ENCODE data around the gene LEUTX.

LEUTX gene

GRCh38 chr19:39825531-39826076 lies 47.0 kb downstream of the LEUTX start:
- no peak overlapping the region for H2AK5ac ChIP-seq (ENCODE audit: low read length)
- WGBS (ENCODE audit: extremely low coverage, insufficient coverage, low lambda C conversion rate), result no CpG with 5 or more reads among the region's 17 CpGs
- H3K36me3 ChIP-seq (ENCODE audit: control insufficient read depth, insufficient read depth, low read length), result peaks cover 2% of the 10 kb centered on the region
- H3K4me2 ChIP-seq (ENCODE audit: low read length), result no peak overlapping the region
- no peak overlapping the region for H2BK15ac ChIP-seq (replicated peaks; ENCODE audit: low read depth)
- no peak overlapping the region for H4K5ac ChIP-seq (ENCODE audit: low read length)
- no peak overlapping the region for H3K23ac ChIP-seq (ENCODE audit: low read length)
- no peak overlapping the region for H3K9ac ChIP-seq (ENCODE audit: low read length)
- H3K18ac ChIP-seq (ENCODE audit: low read length), result no peak overlapping the region
- H2BK5ac ChIP-seq (ENCODE audit: low read length), result no peak overlapping the region
- no peak overlapping the region for H3K27ac ChIP-seq (ENCODE audit: low read depth, low read length)
- no peaks in the 10 kb centered on the region for H3K79me1 ChIP-seq (ENCODE audit: low read length)
- H3K4ac ChIP-seq (ENCODE audit: low read depth, low read length), result no peak overlapping the region
- no peak overlapping the region for H3K4me3 ChIP-seq (ENCODE audit: low read length)
- no peaks in the 10 kb centered on the region for H3K79me2 ChIP-seq (ENCODE audit: control insufficient read depth, insufficient read depth, low read length)
- no peak overlapping the region for H4K8ac ChIP-seq (ENCODE audit: low read depth, low read length)
- H3K56ac ChIP-seq (ENCODE audit: low read length), result no peak overlapping the region
- no peak overlapping the region for H2BK120ac ChIP-seq (ENCODE audit: low read depth, low read length)
- DNase-seq, result no peak
- H3K4me1 ChIP-seq (ENCODE audit: control insufficient read depth, low read depth, low read length), result no peaks in the 10 kb centered on the region
- no peaks in the 10 kb centered on the region for H3K27me3 ChIP-seq (ENCODE audit: insufficient read depth, low read length, poor library complexity)

GRCh38 chr19:39826311-39826945 lies 47.8 kb downstream of the LEUTX start:
- Histone ChIP-seq H3K79me2 (ENCODE audit: control insufficient read depth, insufficient read depth, low read length) (no peaks in the 10 kb centered on the region), H3K18ac (ENCODE audit: low read length) (no peak overlapping the region), H3K36me3 (ENCODE audit: control insufficient read depth, insufficient read depth, low read length) (peaks cover 2% of the 10 kb centered on the region), H2BK15ac (replicated peaks; ENCODE audit: low read depth) (no peak overlapping the region), H3K23ac (ENCODE audit: low read length) (no peak overlapping the region), H3K4me1 (ENCODE audit: control insufficient read depth, low read depth, low read length) (no peaks in the 10 kb centered on the region), H3K27me3 (ENCODE audit: insufficient read depth, low read length, poor library complexity) (no peaks in the 10 kb centered on the region), H4K8ac (ENCODE audit: low read depth, low read length) (no peak overlapping the region), H2AK5ac (ENCODE audit: low read length) (no peak overlapping the region), H3K4me2 (ENCODE audit: low read length) (no peak overlapping the region), H3K4me3 (ENCODE audit: low read length) (no peak overlapping the region), H3K79me1 (ENCODE audit: low read length) (no peaks in the 10 kb centered on the region), H2BK5ac (ENCODE audit: low read length) (no peak overlapping the region), H3K4ac (ENCODE audit: low read depth, low read length) (no peak overlapping the region), H4K5ac (ENCODE audit: low read length) (no peak overlapping the region), H3K9ac (ENCODE audit: low read length) (no peak overlapping the region), H3K56ac (ENCODE audit: low read length) (no peak overlapping the region), H3K27ac (ENCODE audit: low read depth, low read length) (no peak overlapping the region), H2BK120ac (ENCODE audit: low read depth, low read length) (no peak overlapping the region)
- no CpG with 5 or more reads among the region's 35 CpGs for WGBS (ENCODE audit: extremely low coverage, insufficient coverage, low lambda C conversion rate)
- DNase-seq, result no peak

- H3K23ac ChIP-seq (ENCODE audit: low read length), result no peak overlapping the region
- H3K36me3 ChIP-seq (ENCODE audit: control insufficient read depth, insufficient read depth, low read length), result peaks cover 2% of the 10 kb centered on the region
- H3K79me1 ChIP-seq (ENCODE audit: low read length), result peaks cover under 1% of the 10 kb centered on the region
- H3K27ac ChIP-seq (ENCODE audit: low read depth, low read length), result no peak overlapping the region
- no peak overlapping the region for H4K5ac ChIP-seq (ENCODE audit: low read length)
- DNase-seq, result no peak
- no peak overlapping the region for H3K4ac ChIP-seq (ENCODE audit: low read depth, low read length)
- no peak overlapping the region for H4K8ac ChIP-seq (ENCODE audit: low read depth, low read length)
- no peaks in the 10 kb centered on the region for H3K4me1 ChIP-seq (ENCODE audit: control insufficient read depth, low read depth, low read length)
- no peak overlapping the region for H2BK5ac ChIP-seq (ENCODE audit: low read length)
- WGBS (ENCODE audit: extremely low coverage, insufficient coverage, low lambda C conversion rate), result no CpG with 5 or more reads among the region's 13 CpGs
- no peak overlapping the region for H2BK120ac ChIP-seq (ENCODE audit: low read depth, low read length)
- H2AK5ac ChIP-seq (ENCODE audit: low read length), result no peak overlapping the region
- H3K56ac ChIP-seq (ENCODE audit: low read length), result no peak overlapping the region
- no peak overlapping the region for H3K18ac ChIP-seq (ENCODE audit: low read length)
- H3K27me3 ChIP-seq (ENCODE audit: insufficient read depth, low read length, poor library complexity), result no peaks in the 10 kb centered on the region
- no peak overlapping the region for H3K4me2 ChIP-seq (ENCODE audit: low read length)
- H3K79me2 ChIP-seq (ENCODE audit: control insufficient read depth, insufficient read depth, low read length), result no peaks in the 10 kb centered on the region
- no peak overlapping the region for H3K4me3 ChIP-seq (ENCODE audit: low read length)
- H2BK15ac ChIP-seq (replicated peaks; ENCODE audit: low read depth), result no peak overlapping the region
- H3K9ac ChIP-seq (ENCODE audit: low read length), result no peak overlapping the region
Observed at GRCh38 chr19:39827216-39827615, 48.6 kb downstream of the LEUTX start.

GRCh38 chr19:39828015-39828653 lies 49.5 kb downstream of the LEUTX start:
- Histone ChIP-seq H3K4me1 (ENCODE audit: control insufficient read depth, low read depth, low read length) (no peaks in the 10 kb centered on the region), H3K79me1 (ENCODE audit: low read length) (peaks cover 7% of the 10 kb centered on the region), H3K36me3 (ENCODE audit: control insufficient read depth, insufficient read depth, low read length) (peaks cover 2% of the 10 kb centered on the region), H3K23ac (ENCODE audit: low read length) (no peak overlapping the region), H3K27ac (ENCODE audit: low read depth, low read length) (no peak overlapping the region), H3K27me3 (ENCODE audit: insufficient read depth, low read length, poor library complexity) (no peaks in the 10 kb centered on the region), H3K18ac (ENCODE audit: low read length) (no peak overlapping the region), H3K4me3 (ENCODE audit: low read length) (no peak overlapping the region), H2AK5ac (ENCODE audit: low read length) (no peak overlapping the region), H3K79me2 (ENCODE audit: control insufficient read depth, insufficient read depth, low read length) (peaks cover 1% of the 10 kb centered on the region), H2BK5ac (ENCODE audit: low read length) (no peak overlapping the region), H4K5ac (ENCODE audit: low read length) (no peak overlapping the region), H4K8ac (ENCODE audit: low read depth, low read length) (no peak overlapping the region), H3K4ac (ENCODE audit: low read depth, low read length) (no peak overlapping the region), H2BK120ac (ENCODE audit: low read depth, low read length) (no peak overlapping the region), H3K56ac (ENCODE audit: low read length) (no peak overlapping the region), H2BK15ac (replicated peaks; ENCODE audit: low read depth) (no peak overlapping the region), H3K9ac (ENCODE audit: low read length) (no peak overlapping the region), H3K4me2 (ENCODE audit: low read length) (no peak overlapping the region)
- DNase-seq, result no peak
- WGBS (ENCODE audit: extremely low coverage, insufficient coverage, low lambda C conversion rate), result no CpG with 5 or more reads among the region's 26 CpGs

GRCh38 chr19:39828654-39829032 lies 50.0 kb downstream of the LEUTX start:
- H2AK5ac ChIP-seq (ENCODE audit: low read length), result no peak overlapping the region
- peaks cover 1% of the 10 kb centered on the region for H3K79me2 ChIP-seq (ENCODE audit: control insufficient read depth, insufficient read depth, low read length)
- no peak overlapping the region for H2BK5ac ChIP-seq (ENCODE audit: low read length)
- no peaks in the 10 kb centered on the region for H3K4me1 ChIP-seq (ENCODE audit: control insufficient read depth, low read depth, low read length)
- WGBS (ENCODE audit: extremely low coverage, insufficient coverage, low lambda C conversion rate), result no CpG with 5 or more reads among the region's 5 CpGs
- H4K8ac ChIP-seq (ENCODE audit: low read depth, low read length), result no peak overlapping the region
- peaks cover 2% of the 10 kb centered on the region for H3K36me3 ChIP-seq (ENCODE audit: control insufficient read depth, insufficient read depth, low read length)
- no peak overlapping the region for H2BK15ac ChIP-seq (replicated peaks; ENCODE audit: low read depth)
- no peak overlapping the region for H3K23ac ChIP-seq (ENCODE audit: low read length)
- H2BK120ac ChIP-seq (ENCODE audit: low read depth, low read length), result no peak overlapping the region
- no peak overlapping the region for H3K4me2 ChIP-seq (ENCODE audit: low read length)
- H4K5ac ChIP-seq (ENCODE audit: low read length), result no peak overlapping the region
- no peaks in the 10 kb centered on the region for H3K27me3 ChIP-seq (ENCODE audit: insufficient read depth, low read length, poor library complexity)
- no peak overlapping the region for H3K4me3 ChIP-seq (ENCODE audit: low read length)
- no peak overlapping the region for H3K18ac ChIP-seq (ENCODE audit: low read length)
- no peak overlapping the region for H3K9ac ChIP-seq (ENCODE audit: low read length)
- H3K27ac ChIP-seq (ENCODE audit: low read depth, low read length), result no peak overlapping the region
- no peak for DNase-seq
- no peak overlapping the region for H3K56ac ChIP-seq (ENCODE audit: low read length)
- H3K4ac ChIP-seq (ENCODE audit: low read depth, low read length), result no peak overlapping the region
- H3K79me1 ChIP-seq (ENCODE audit: low read length), result peaks cover 7% of the 10 kb centered on the region

All from mesendoderm (in vitro differentiated cells).